Measurements from ENCODE around the gene SYNJ2. TPM values are rescaled to one million over a fixed set of nuclear protein-coding genes. Genes with fewer than 3 reads are reported as not detected.

Gene SYNJ2
- total RNA-seq, 1 experiment from 2014 or later = 29.1 TPM

GRCh38 chr6:157994125-157994795, 12.6 kb downstream of the SYNJ2 start:
- no peak for DNase-seq
- intact Hi-C loops (cut with micrococcal nuclease; ENCODE audit: unreplicated experiment) = no loop called here

DNA sequence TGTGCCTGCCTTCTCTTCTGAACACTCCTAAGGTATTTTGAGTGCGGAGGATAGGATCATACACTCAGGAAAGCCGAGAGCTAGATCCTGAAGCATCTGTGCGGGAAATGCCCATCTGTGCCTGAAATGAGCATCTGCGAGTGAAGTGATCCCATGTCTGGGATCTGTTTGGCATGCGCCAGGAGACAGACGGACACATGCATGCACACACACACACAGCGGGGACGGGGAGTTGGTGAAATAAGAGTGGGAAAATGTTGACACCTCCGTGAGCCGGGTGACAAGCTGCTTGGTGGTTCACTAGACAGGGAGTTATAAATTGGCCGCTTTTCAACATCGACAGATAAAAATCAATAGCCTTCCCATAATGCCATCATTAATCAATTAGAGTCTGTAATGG, 13.8 kb downstream of the SYNJ2 start:
- Mint-ChIP-seq H3K9me3 (ENCODE audit: low read depth, unreplicated experiment) (no peaks in the 10 kb centered on the region), H3K4me1 (ENCODE audit: low read depth, unreplicated experiment) (peaks cover 55% of the 10 kb centered on the region), H3K36me3 (ENCODE audit: insufficient read depth, unreplicated experiment) (peaks cover 8% of the 10 kb centered on the region), H3K27ac (ENCODE audit: unreplicated experiment) (no peak overlapping the region), H3K4me3 (ENCODE audit: low read depth, unreplicated experiment) (no peak overlapping the region), H3K27me3 (ENCODE audit: unreplicated experiment) (no peaks in the 10 kb centered on the region)
- CTCF ChIA-PET = no interaction called here
- no TSS peak for BruUV-seq (replicated peaks)
- TF ChIP-seq, protein P1, sequence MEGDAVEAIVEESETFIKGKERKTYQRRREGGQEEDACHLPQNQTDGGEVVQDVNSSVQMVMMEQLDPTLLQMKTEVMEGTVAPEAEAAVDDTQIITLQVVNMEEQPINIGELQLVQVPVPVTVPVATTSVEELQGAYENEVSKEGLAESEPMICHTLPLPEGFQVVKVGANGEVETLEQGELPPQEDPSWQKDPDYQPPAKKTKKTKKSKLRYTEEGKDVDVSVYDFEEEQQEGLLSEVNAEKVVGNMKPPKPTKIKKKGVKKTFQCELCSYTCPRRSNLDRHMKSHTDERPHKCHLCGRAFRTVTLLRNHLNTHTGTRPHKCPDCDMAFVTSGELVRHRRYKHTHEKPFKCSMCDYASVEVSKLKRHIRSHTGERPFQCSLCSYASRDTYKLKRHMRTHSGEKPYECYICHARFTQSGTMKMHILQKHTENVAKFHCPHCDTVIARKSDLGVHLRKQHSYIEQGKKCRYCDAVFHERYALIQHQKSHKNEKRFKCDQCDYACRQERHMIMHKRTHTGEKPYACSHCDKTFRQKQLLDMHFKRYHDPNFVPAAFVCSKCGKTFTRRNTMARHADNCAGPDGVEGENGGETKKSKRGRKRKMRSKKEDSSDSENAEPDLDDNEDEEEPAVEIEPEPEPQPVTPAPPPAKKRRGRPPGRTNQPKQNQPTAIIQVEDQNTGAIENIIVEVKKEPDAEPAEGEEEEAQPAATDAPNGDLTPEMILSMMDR (IDR thresholded peaks at IDR 0.05; ENCODE audit: unreplicated experiment) = no peak
- intact Hi-C loops (cut with micrococcal nuclease; ENCODE audit: unreplicated experiment) = no loop called here
- no peak for DNase-seq

More at GRCh38 chr6:157994125-157994795, 12.6 kb downstream of the SYNJ2 start:
- Mint-ChIP-seq H3K27me3 (ENCODE audit: unreplicated experiment) (no peaks in the 10 kb centered on the region), H3K36me3 (ENCODE audit: insufficient read depth, unreplicated experiment) (peaks cover 17% of the 10 kb centered on the region), H3K9me3 (ENCODE audit: low read depth, unreplicated experiment) (no peaks in the 10 kb centered on the region), H3K4me1 (ENCODE audit: low read depth, unreplicated experiment) (peaks cover 64% of the 10 kb centered on the region), H3K4me3 (ENCODE audit: low read depth, unreplicated experiment) (no peak overlapping the region), H3K27ac (ENCODE audit: unreplicated experiment) (no peak overlapping the region)
- CTCF ChIA-PET = interaction anchor here (0.7 kb wide), 1 partner anchor 231 kb away, joined by 3 read pairs; no protein-coding TSS in a partner anchor
- no TSS peak for BruUV-seq (replicated peaks)
- TF ChIP-seq, protein P1 (IDR thresholded peaks at IDR 0.05; ENCODE audit: unreplicated experiment) = no peak

GRCh38 chr6:157996201-157996712, 14.6 kb downstream of the SYNJ2 start:
- TF ChIP-seq, protein P1 (IDR thresholded peaks at IDR 0.05; ENCODE audit: unreplicated experiment) = no peak
- no TSS peak for BruUV-seq (replicated peaks)
- peaks cover 4% of the 10 kb centered on the region for H3K36me3 Mint-ChIP-seq (ENCODE audit: insufficient read depth, unreplicated experiment)
- intact Hi-C loops (cut with micrococcal nuclease; ENCODE audit: unreplicated experiment) = no loop called here
- H3K27ac Mint-ChIP-seq (ENCODE audit: unreplicated experiment) = no peak overlapping the region
- no peak overlapping the region for H3K4me3 Mint-ChIP-seq (ENCODE audit: low read depth, unreplicated experiment)
- CTCF ChIA-PET = no interaction called here
- DNase-seq = no peak
- peaks cover 49% of the 10 kb centered on the region for H3K4me1 Mint-ChIP-seq (ENCODE audit: low read depth, unreplicated experiment)
- H3K9me3 Mint-ChIP-seq (ENCODE audit: low read depth, unreplicated experiment) = no peaks in the 10 kb centered on the region
- H3K27me3 Mint-ChIP-seq (ENCODE audit: unreplicated experiment) = no peaks in the 10 kb centered on the region

DNA sequence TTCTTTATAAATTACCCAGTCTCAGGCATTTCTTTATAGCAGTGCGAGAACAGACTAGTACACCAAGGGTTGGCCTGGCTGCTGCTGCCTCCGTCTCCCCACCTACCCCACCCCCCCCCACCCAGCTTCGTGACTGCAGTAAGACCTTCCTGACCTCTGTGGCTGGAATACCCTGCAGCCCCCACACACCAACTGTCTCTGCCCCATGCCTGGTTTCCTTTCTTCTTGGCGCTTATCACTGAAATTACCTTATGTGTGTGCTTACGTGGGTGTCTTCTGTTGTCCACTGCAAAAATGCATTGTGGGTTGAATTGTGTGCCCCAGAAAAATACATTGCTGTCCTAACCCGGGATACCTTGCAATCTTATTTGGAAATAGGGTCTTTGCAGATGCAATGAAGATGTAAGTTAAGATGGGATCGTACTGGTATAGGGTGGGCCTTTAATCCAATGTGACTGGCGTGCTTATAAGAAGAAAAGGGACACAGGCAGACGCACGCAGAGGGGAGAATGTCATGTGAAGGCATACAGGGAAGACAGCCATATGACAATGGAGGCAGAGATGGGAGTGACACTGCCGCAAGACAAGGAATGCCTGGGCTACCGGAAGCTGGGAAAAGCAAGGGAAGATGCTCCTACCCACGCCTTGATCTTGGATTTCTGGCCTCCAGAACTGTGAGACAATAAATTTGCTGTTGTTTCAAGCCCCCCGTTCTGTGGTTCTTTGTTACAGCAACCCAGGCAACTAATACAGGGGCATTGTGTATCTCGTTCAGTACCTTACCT, 15.4 kb downstream of the SYNJ2 start:
- BruUV-seq (replicated peaks) = no TSS peak
- H3K27ac Mint-ChIP-seq (ENCODE audit: unreplicated experiment) = no peak overlapping the region

More for the DNA sequence above, 15.4 kb downstream of the SYNJ2 start:
- CTCF ChIA-PET = no interaction called here
- intact Hi-C loops (cut with micrococcal nuclease; ENCODE audit: unreplicated experiment) = no loop called here
- TF ChIP-seq, protein P1 (IDR thresholded peaks at IDR 0.05; ENCODE audit: unreplicated experiment) = no peak
- H3K27me3 Mint-ChIP-seq (ENCODE audit: unreplicated experiment) = no peaks in the 10 kb centered on the region
- H3K36me3 Mint-ChIP-seq (ENCODE audit: insufficient read depth, unreplicated experiment) = peaks cover 9% of the 10 kb centered on the region
- DNase-seq = no peak
- peaks cover 56% of the 10 kb centered on the region for H3K4me1 Mint-ChIP-seq (ENCODE audit: low read depth, unreplicated experiment)
- H3K4me3 Mint-ChIP-seq (ENCODE audit: low read depth, unreplicated experiment) = no peak overlapping the region
- no peaks in the 10 kb centered on the region for H3K9me3 Mint-ChIP-seq (ENCODE audit: low read depth, unreplicated experiment)

Measured in Calu3 (cell line).